Prostate gland (tissue), 1 donor: ENCODE measurements around the gene NFKB1.

Source experiments
- POLR2A ChIP-seq: fragments of 450-650 bp; IDR thresholded peaks from one replicate; pipeline ENCODE4 v1.6.1; 2016; ENCODE audit warnings: antibody characterized with exemption, mild to moderate bottlenecking
- POLR2AphosphoS5 ChIP-seq: sonication (generic); formaldehyde crosslinking; IDR thresholded peaks from one replicate; pipeline ENCODE4 v1.6.1; 2017; ENCODE audit warnings: antibody characterized with exemption

DNA sequence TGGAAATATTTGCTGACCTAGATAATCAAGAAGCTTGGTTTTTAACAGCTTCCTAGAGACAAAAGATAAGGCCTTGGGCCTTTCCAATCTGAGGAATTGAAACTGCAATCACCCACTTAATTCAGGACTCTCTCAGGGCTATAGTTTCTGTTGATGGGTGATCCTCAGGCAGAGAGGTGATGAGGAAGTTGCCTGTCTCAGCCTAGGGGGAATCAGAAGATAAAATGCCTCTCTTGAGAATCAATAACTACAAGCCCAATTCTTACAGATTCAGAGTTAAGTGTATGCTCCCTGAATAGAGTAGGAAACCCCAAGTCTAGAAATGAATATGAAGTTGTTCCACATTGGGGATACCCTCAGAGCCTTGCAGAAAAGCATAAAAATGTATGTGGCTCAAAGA is 45.5 kb downstream of the NFKB1 start:
- TF ChIP-seq POLR2AphosphoS5: no peak
- TF ChIP-seq POLR2A: no peak
